Measurements from ENCODE around the gene LYST.
"Not testable (repeated sequence)": the region's sequence is repeated elsewhere in the genome, so short reads cannot be mapped to it uniquely, and the experiment has no call there.

Gene LYST

GRCh38 chr1:235657747-235658526, 208.8 kb downstream of the LYST start:
- Mint-ChIP-seq H3K4me3 (no peak overlapping the region), H3K27ac (no peak overlapping the region), H3K4me1 (no peaks in the 10 kb centered on the region), H3K27me3 (peaks cover 18% of the 10 kb centered on the region), H3K9me3 (no peaks in the 10 kb centered on the region), H3K36me3 (ENCODE audit: low read depth) (peaks cover 13% of the 10 kb centered on the region)
- DNase-seq (no peak), ATAC-seq (no peak)

DNA sequence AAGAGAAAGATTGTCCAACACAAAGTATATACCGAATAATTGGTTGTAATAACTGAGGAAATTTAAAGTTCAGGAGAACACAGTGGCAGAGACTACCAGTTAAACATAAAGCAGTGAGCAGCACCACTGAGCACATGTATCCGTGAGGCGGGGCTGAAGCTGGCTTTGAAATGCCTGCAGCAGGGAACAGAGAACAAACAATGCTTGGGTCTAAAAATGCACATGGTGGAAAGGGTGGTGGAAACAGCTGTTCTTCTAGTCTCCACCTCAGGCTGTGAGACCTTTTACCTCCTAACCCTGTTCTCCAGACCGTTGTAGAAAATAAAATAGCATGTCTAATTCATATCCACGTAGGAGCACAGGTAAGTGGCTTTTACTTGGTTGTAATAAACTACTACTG, 209.4 kb downstream of the LYST start:
- Mint-ChIP-seq H3K4me3 (no peak overlapping the region), H3K36me3 (ENCODE audit: low read depth) (peaks cover 6% of the 10 kb centered on the region), H3K27ac (no peak overlapping the region), H3K9me3 (no peaks in the 10 kb centered on the region), H3K27me3 (peaks cover 23% of the 10 kb centered on the region), H3K4me1 (no peaks in the 10 kb centered on the region)
- no peak for ATAC-seq
- no peak for DNase-seq

DNA sequence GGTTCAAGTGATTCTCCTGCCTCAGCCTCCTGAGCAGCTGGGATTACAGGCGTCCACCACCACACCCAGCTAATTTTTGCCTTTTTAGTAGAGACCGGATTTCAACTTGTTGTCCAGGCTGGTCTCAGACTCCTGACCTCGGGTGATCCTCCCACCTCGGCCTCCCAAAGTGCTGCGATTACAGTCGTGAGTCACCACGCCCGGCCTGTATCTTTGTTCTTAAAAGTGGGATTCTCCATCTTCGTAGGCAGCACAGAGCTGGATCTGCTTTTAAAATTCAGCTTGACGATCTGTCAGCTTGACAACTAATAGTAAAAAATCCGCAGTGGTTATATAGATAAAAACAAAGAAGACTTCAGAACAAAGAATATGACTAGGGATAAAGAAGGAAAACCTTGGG, 214.3 kb downstream of the LYST start:
- Mint-ChIP-seq H3K9me3 (no peaks in the 10 kb centered on the region), H3K27me3 (peaks cover 55% of the 10 kb centered on the region)

GRCh38 chr1:235651170-235651806, 215.4 kb downstream of the LYST start:
- Mint-ChIP-seq H3K4me1 (peaks cover 10% of the 10 kb centered on the region), H3K27ac (no peak overlapping the region), H3K27me3 (peaks cover 63% of the 10 kb centered on the region), H3K36me3 (ENCODE audit: low read depth) (no peaks in the 10 kb centered on the region), H3K4me3 (peak overlapping the region; percentile 58), H3K9me3 (no peaks in the 10 kb centered on the region)
- no peak for DNase-seq
- ATAC-seq: no peak

More for the DNA sequence above, 214.3 kb downstream of the LYST start:
- Mint-ChIP-seq H3K4me1 (peaks cover 10% of the 10 kb centered on the region), H3K27ac (no peak overlapping the region), H3K4me3 (no peak overlapping the region), H3K36me3 (ENCODE audit: low read depth) (peaks cover 2% of the 10 kb centered on the region)
- ATAC-seq (no peak), DNase-seq (no peak)

GRCh38 chr1:235650341-235651169, 216.2 kb downstream of the LYST start:
- DNase-seq (peak; percentile 26), ATAC-seq (no peak)
- H3K4me1 Mint-ChIP-seq: peaks cover 10% of the 10 kb centered on the region
- peaks cover 69% of the 10 kb centered on the region for H3K27me3 Mint-ChIP-seq
- H3K9me3 Mint-ChIP-seq: no peaks in the 10 kb centered on the region
- H3K36me3 Mint-ChIP-seq (ENCODE audit: low read depth): no peaks in the 10 kb centered on the region
- no peak overlapping the region for H3K27ac Mint-ChIP-seq
- H3K4me3 Mint-ChIP-seq: peak overlapping the region; percentile 58

- Mint-ChIP-seq H3K4me3 (peak within 1 kb of the TSS; percentile 70), H3K36me3 (ENCODE audit: low read depth) (no peaks in the 10 kb centered on the region), H3K4me1 (peaks cover 11% of the 10 kb centered on the region), H3K27ac (peak within 1 kb of the TSS; percentile 39), H3K27me3 (peaks cover 67% of the 10 kb centered on the region), H3K9me3 (no peaks in the 10 kb centered on the region)
- DNase-seq (peak; percentile 40), ATAC-seq (peak; percentile 31)
Measured at GRCh38 chr1:235649368-235650163, 217.1 kb downstream of the LYST start, which contains the start of gene GNG4. TSS of gene GNG4 (minus strand) at chr1:235649784. CDS start at chr1:235583838, 65,946 bp downstream.

GRCh38 chr1:235648954-235649367, 217.7 kb downstream of the LYST start:
- Mint-ChIP-seq H3K4me1 (peaks cover 15% of the 10 kb centered on the region), H3K4me3 (peak overlapping the region; percentile 70), H3K27me3 (peaks cover 72% of the 10 kb centered on the region), H3K36me3 (ENCODE audit: low read depth) (no peaks in the 10 kb centered on the region), H3K27ac (peak overlapping the region; percentile 39), H3K9me3 (no peaks in the 10 kb centered on the region)
- peak; percentile 74 for ATAC-seq
- peak; percentile 68 for DNase-seq

GRCh38 chr1:235648407-235648907, 218.2 kb downstream of the LYST start:
- peaks cover 71% of the 10 kb centered on the region for H3K27me3 Mint-ChIP-seq
- no peak overlapping the region for H3K27ac Mint-ChIP-seq
- peaks cover 16% of the 10 kb centered on the region for H3K4me1 Mint-ChIP-seq
- no peaks in the 10 kb centered on the region for H3K36me3 Mint-ChIP-seq (ENCODE audit: low read depth)
- peak overlapping the region; percentile 70 for H3K4me3 Mint-ChIP-seq
- DNase-seq (no peak), ATAC-seq (no peak)
- no peaks in the 10 kb centered on the region for H3K9me3 Mint-ChIP-seq

DNA sequence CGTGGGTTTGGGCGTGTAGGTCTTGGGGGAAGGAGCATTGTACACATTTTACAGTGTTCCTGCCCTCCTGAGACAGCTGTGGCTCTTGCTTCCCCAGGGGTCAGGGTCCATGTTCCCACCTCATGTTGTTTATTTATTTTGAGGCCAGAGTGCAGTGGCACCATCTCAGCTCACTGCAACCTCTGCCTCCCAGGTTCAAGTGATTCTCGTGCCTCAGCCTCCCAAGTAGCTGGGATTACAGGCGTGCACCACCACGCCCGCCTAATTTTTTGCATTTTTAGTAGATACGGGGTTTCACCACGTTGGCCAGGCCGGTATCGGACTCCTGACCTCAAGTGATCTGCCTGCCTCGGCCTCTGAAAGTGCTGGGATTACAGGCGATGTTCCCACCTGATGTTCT, 219.2 kb downstream of the LYST start:
- H3K9me3 Mint-ChIP-seq; ATAC-seq; H3K4me3 Mint-ChIP-seq; H3K36me3 Mint-ChIP-seq (ENCODE audit: low read depth); DNase-seq; H3K27ac Mint-ChIP-seq: not testable (repeated sequence)
- Mint-ChIP-seq H3K27me3 (peaks cover 67% of the 10 kb centered on the region), H3K4me1 (peaks cover 26% of the 10 kb centered on the region)

GRCh38 chr1:235646463-235646862, 220.2 kb downstream of the LYST start:
- Mint-ChIP-seq H3K9me3 (no peaks in the 10 kb centered on the region), H3K27me3 (peaks cover 65% of the 10 kb centered on the region), H3K4me1 (peaks cover 36% of the 10 kb centered on the region), H3K27ac (no peak overlapping the region), H3K36me3 (ENCODE audit: low read depth) (no peaks in the 10 kb centered on the region), H3K4me3 (no peak overlapping the region)
- DNase-seq: no peak
- ATAC-seq: no peak

DNA sequence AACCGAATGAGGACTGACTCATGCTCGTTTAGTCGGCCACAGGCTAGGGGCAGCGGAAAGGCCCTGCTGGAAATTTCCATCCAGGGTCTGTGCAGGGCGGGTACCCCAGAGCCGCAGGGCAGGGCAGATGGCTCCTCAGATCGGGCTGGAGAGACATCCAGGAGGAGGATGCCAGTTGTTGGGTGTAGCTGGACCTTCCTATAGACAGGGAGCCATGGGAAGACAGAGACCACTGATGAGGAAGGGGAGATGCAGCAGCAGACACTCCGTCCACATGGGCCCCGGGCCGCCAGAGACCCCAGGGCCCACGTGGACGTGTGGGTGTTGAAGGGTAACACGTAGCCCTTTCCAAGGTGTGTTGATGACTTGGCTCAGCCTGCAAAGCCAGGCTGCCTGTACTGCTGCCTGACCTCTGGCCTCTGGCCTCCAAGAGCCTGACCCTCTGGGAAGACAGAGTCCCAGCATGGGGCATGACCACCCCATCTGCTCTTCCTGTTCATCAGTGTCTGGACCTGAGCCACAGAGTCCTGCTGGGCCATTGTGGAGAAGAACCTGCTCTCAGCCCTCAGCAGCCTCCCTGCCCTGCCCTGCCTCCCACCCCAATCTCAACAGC, 221.9 kb downstream of the LYST start:
- DNase-seq: no peak
- H3K27me3 Mint-ChIP-seq: peaks cover 55% of the 10 kb centered on the region
- no peak overlapping the region for H3K4me3 Mint-ChIP-seq
- H3K27ac Mint-ChIP-seq: no peak overlapping the region
- H3K9me3 Mint-ChIP-seq: no peaks in the 10 kb centered on the region
- ATAC-seq: no peak
- H3K36me3 Mint-ChIP-seq (ENCODE audit: low read depth): no peaks in the 10 kb centered on the region
- peaks cover 34% of the 10 kb centered on the region for H3K4me1 Mint-ChIP-seq

GRCh38 chr1:235643837-235644692, 222.6 kb downstream of the LYST start:
- no peaks in the 10 kb centered on the region for H3K36me3 Mint-ChIP-seq (ENCODE audit: low read depth)
- ATAC-seq (no peak), DNase-seq (no peak)
- peak overlapping the region; percentile 44 for H3K27ac Mint-ChIP-seq
- H3K9me3 Mint-ChIP-seq: no peaks in the 10 kb centered on the region
- H3K4me1 Mint-ChIP-seq: peaks cover 34% of the 10 kb centered on the region
- no peak overlapping the region for H3K4me3 Mint-ChIP-seq
- peaks cover 57% of the 10 kb centered on the region for H3K27me3 Mint-ChIP-seq

DNA sequence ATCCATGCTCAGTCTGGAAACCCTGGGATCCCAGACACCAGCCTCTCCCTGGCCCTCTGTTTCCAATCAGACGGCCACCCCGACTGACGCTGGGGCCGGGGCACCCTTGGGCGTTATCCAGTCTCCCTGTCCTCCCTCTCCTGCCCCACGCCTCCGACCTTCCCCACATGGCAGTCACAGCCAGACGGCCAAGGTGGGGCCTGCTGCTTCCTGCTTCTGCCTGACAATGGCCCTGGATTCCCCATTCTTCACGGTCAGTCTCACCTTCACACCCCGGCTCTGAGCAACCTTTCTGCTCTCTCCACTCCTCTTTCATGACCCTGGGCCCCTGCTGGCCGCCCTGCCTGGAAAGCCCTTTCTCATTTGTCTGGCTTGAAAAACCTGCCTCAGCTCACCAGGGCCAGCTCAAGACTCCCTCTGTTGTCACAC, 223.7 kb downstream of the LYST start:
- peak overlapping the region; percentile 54 for H3K4me3 Mint-ChIP-seq
- no peaks in the 10 kb centered on the region for H3K9me3 Mint-ChIP-seq
- H3K27ac Mint-ChIP-seq: peak overlapping the region; percentile 91
- ATAC-seq: no peak
- peaks cover 30% of the 10 kb centered on the region for H3K4me1 Mint-ChIP-seq
- no peaks in the 10 kb centered on the region for H3K36me3 Mint-ChIP-seq (ENCODE audit: low read depth)
- no peak for DNase-seq
- H3K27me3 Mint-ChIP-seq: peaks cover 48% of the 10 kb centered on the region
